NCI-H2171 treated with DMSO at 0.1 percent for 48 hours (cell line): ENCODE results near the gene PLA2G10.
"Not testable (repeated sequence)": the region's sequence is repeated elsewhere in the genome, so short reads cannot be mapped to it uniquely, and the experiment has no call there.

Experiments
- DNase-seq: peaks from one replicate; lab custom pipeline; 2025; lab: John Stamatoyannopoulos, UW

Gene PLA2G10

GRCh38 chr16:14667347-14668266, 26.5 kb downstream of the PLA2G10 start:
- no peak for DNase-seq

- DNase-seq = no peak
Observed at GRCh38 chr16:14658063-14658462, 36.0 kb downstream of the PLA2G10 start.

- DNase-seq = no peak
Observed at GRCh38 chr16:14652726-14653125, 41.4 kb downstream of the PLA2G10 start.

- no peak for DNase-seq
Observed at GRCh38 chr16:14650629-14651028, 43.5 kb downstream of the PLA2G10 start.

GRCh38 chr16:14649816-14650215, 44.3 kb downstream of the PLA2G10 start:
- no peak for DNase-seq

GRCh38 chr16:14641926-14642325, 52.2 kb downstream of the PLA2G10 start:
- no peak for DNase-seq

GRCh38 chr16:14641206-14641605, 52.9 kb downstream of the PLA2G10 start:
- no peak for DNase-seq

- DNase-seq = no peak
Observed at GRCh38 chr16:14640538-14640937, 53.6 kb downstream of the PLA2G10 start.

GRCh38 chr16:14636951-14637240, 57.2 kb downstream of the PLA2G10 start:
- DNase-seq = not testable (repeated sequence)

GRCh38 chr16:14636179-14636950, 57.7 kb downstream of the PLA2G10 start:
- DNase-seq = not testable (repeated sequence)

GRCh38 chr16:14635395-14636165, 58.5 kb downstream of the PLA2G10 start:
- no peak for DNase-seq

- no peak for DNase-seq
Observed at GRCh38 chr16:14634389-14634725, 59.8 kb downstream of the PLA2G10 start.

- DNase-seq = peak; percentile 98
Observed at GRCh38 chr16:14632693-14633569, 61.2 kb downstream of the PLA2G10 start, which contains the start of gene BFAR. BFAR (plus strand) TSS chr16:14632951; CDS start chr16:14644347, 11,396 bp downstream.

GRCh38 chr16:14630620-14631330, 63.3 kb downstream of the PLA2G10 start:
- not testable (repeated sequence) for DNase-seq

- peak; percentile 96 for DNase-seq
Observed at GRCh38 chr16:14629919-14630619, 64.0 kb downstream of the PLA2G10 start, which contains the start of gene PARN. PARN (minus strand) TSS chr16:14630260; CDS start chr16:14630125, 135 bp downstream.

GRCh38 chr16:14629612-14629918, 64.5 kb downstream of the PLA2G10 start:
- no peak for DNase-seq

- no peak for DNase-seq
Observed at GRCh38 chr16:14628806-14629611, 65.1 kb downstream of the PLA2G10 start.

- DNase-seq = no peak
Observed at GRCh38 chr16:14627078-14627477, 67.0 kb downstream of the PLA2G10 start.
